Heart right ventricle (tissue), 16 donors: ENCODE data around the gene TP53RK. TPM values are rescaled to one million over a fixed set of nuclear protein-coding genes. Genes with fewer than 3 reads are reported as not detected.

Source experiments
- ATAC-seq, 8 donors: fragments of 200-7000 bp; cut with Tn5 transposase; one replicate each; pipeline ENCODE4 v1.9.1; 2020; ENCODE audit warnings: mild to moderate bottlenecking in 8 of 8, moderate library complexity in 8 of 8, moderate number of reproducible peaks in 1 of 8
- DNase-seq, 2 donors: peaks; one replicate each; pipeline ENCODE4 v3.0.0-alpha.2; 2020
- H3K27ac ChIP-seq, 10 donors: fragments of 200-600 bp; sonication (generic) in 2 of 10; one replicate each; pipeline versions ENCODE4 v1.5.0 to v1.8.0; 2020 to 2022; ENCODE audit warnings: mild to moderate bottlenecking in 3 of 10
- H3K27me3 ChIP-seq, 7 donors: fragments of 200-600 bp; one replicate each; pipeline ENCODE4 v1.8.0; 2021 to 2022; ENCODE audit warnings: mild to moderate bottlenecking in 2 of 7
- H3K36me3 ChIP-seq, 9 donors: fragments of 200-600 bp; sonication (generic) in 1 of 9; one replicate each; pipeline versions ENCODE4 v1.5.0 to v1.8.0; 2020 to 2022; ENCODE audit warnings: mild to moderate bottlenecking in 2 of 9
- H3K4me1 ChIP-seq, 9 donors: fragments of 200-600 bp; sonication (generic) in 1 of 9; one replicate each; pipeline versions ENCODE4 v1.5.0 to v1.8.0; 2020 to 2022; ENCODE audit warnings: mild to moderate bottlenecking in 4 of 9
- H3K4me3 ChIP-seq, 10 donors: fragments of 200-600 bp; sonication (generic) in 2 of 10; one replicate each; pipeline versions ENCODE4 v1.5.0 to v1.8.0; 2020 to 2022; ENCODE audit warnings: mild to moderate bottlenecking in 7 of 10, moderate library complexity in 2 of 10
- H3K9me3 ChIP-seq, 11 donors: fragments of 200-600 bp in 10 of 11; sonication (generic) in 2 of 11; one replicate each; pipeline versions ENCODE4 v1.5.0 to v1.8.0; 2013 to 2022; ENCODE audit warnings: mild to moderate bottlenecking in 2 of 11, control low read depth in 1 of 11, moderate library complexity in 1 of 11
- CTCF ChIP-seq, 9 donors: fragments of 200-600 bp; sonication (generic) in 2 of 9; IDR thresholded peaks; one replicate each; pipeline versions ENCODE4 v1.5.0 to v1.8.0; 2021 to 2022; ENCODE audit warnings: antibody characterized with exemption in 9 of 9, mild to moderate bottlenecking in 5 of 9, moderate library complexity in 1 of 9
- whole genome bisulfite sequencing, 2 donors: extraction: QIAGEN DNeasy Blood & Tissue Kit; methylation state at CpG; one replicate each; pipeline ENCODE4 v1.1.7; 2013; ENCODE audit warnings: inconsistent platforms in 1 of 2; 5-methylcytosine and 5-hydroxymethylcytosine counted together
- intact Hi-C, 10 donors: fragments of 100-400 bp; cut with DNase I; formaldehyde crosslinking; loops; one replicate each; pipeline versions ENCODE4 v1.11.1 to v1.14.2; 2022
- polyA plus RNA-seq, 2 donors: library from polyadenylated mRNA; stranded (reverse); fragments of 200-250 nt; gene quantifications; one replicate each; pipeline ENCODE4 v1.2.3, GENCODE V29; 2013
- total RNA-seq, 10 donors: library from RNA; stranded (reverse); fragmentation: NEBNext Ultra II Directional in 3 of 10; extraction: Animal tissue kit (Norgen Biotek cat#: 25700) in 3 of 10; gene quantifications; one replicate each; pipeline versions ENCODE4 v1.2.1 to v1.2.4, GENCODE V29; 2021 to 2023
- donor health status: Arrhythmogenic right ventricular cardiomyopathy.
- donor health status: ischemic (EF 13 %, LVEDD 7.1; RV severe dilation, severe dysfunction).
- donor health status: healthy with polysubstance abuse.
- donor health status: DM: no; HTN: yes; CAD: no.
- donor health status: DM: no; HTN: no; CAD: no.
- donor health status: ischemic (EF 25% LVEDD 6.9; RV normal size, moderate dysfunction).
- donor health status: ischemic (EF 25% LVEDD 5.7; RV mildly dilated, moderate dysfunction).
- donor health status: healthy.
- donor health status: DM: yes; HTN: yes; CAD: no.
- donor health status: Ischemic cardiomyopathy.
- donor health status: ischemic (EF 35%, LVEDD 5.7; RV mildly dilated, moderate dysfunction).
- donor health status: nonischemic (EF 11% LVEDD 7.7; RV severe dilation, severe dysfunction).
- donor health status: DM: yes; HTN: yes; CAD: no.
- donor health status: PGD.
- donor health status: ischemic (EF 29% LVEDD 5.4; RV normal size, mild dysfunction).
- donor health status: nonischemic (EF 23%, LVEDD 6.1; RV moderate dilation, normal function).

The TP53RK gene
- total and polyA plus RNA-seq, 12 donors, result 3.5 to 7.8 (median 6.4) TPM

- no peak overlapping the region for H3K4me3 ChIP-seq
- DNase-seq (no peak), ATAC-seq (no peak)
- no peaks in the 10 kb centered on the region for H3K36me3 ChIP-seq
- peaks cover 0 to 15% (median 0%) of the 10 kb centered on the region in 11 donors for H3K9me3 ChIP-seq
- WGBS, 2 donors, result 63 to 64% methylated on average over 4 of the region's 4 CpGs
- H3K4me1 ChIP-seq, result peaks cover 0 to 14% (median 5%) of the 10 kb centered on the region in 9 donors
- no peak overlapping the region for H3K27ac ChIP-seq
- peaks cover 0 to 28% (median 7%) of the 10 kb centered on the region in 7 donors for H3K27me3 ChIP-seq
- TF ChIP-seq CTCF (IDR thresholded peaks at IDR 0.05), result no peak
- intact Hi-C loops, result no loop called here
Measured at GRCh38 chr20:46705378-46705729, 16.1 kb upstream of the TP53RK start.

- no peak overlapping the region for H3K4me3 ChIP-seq
- H3K27ac ChIP-seq, result no peak overlapping the region
- ATAC-seq (no peak), DNase-seq (no peak)
- WGBS, 2 donors, result 57 to 66% methylated on average over 7 of the region's 7 CpGs
- intact Hi-C loops, result no loop called here
- no peaks in the 10 kb centered on the region for H3K36me3 ChIP-seq
- H3K9me3 ChIP-seq, result peaks cover 0 to 15% (median 0%) of the 10 kb centered on the region in 11 donors
- H3K4me1 ChIP-seq, result peaks cover 0 to 8% (median 3%) of the 10 kb centered on the region in 9 donors
- H3K27me3 ChIP-seq, result peaks cover 0 to 29% (median 10%) of the 10 kb centered on the region in 7 donors
- no peak for TF ChIP-seq CTCF (IDR thresholded peaks at IDR 0.05)
Measured at GRCh38 chr20:46704714-46705377, 15.6 kb upstream of the TP53RK start.

- no peak overlapping the region for H3K27ac ChIP-seq
- intact Hi-C loops, result no loop called here
- no peaks in the 10 kb centered on the region for H3K36me3 ChIP-seq
- ATAC-seq (no peak), DNase-seq (no peak)
- H3K4me3 ChIP-seq, result no peak overlapping the region
- no peak for TF ChIP-seq CTCF (IDR thresholded peaks at IDR 0.05)
- H3K4me1 ChIP-seq, result no peaks in the 10 kb centered on the region
- 79 to 87% methylated on average over 3 of the region's 3 CpGs for WGBS, 2 donors
- peaks cover 0 to 15% (median 3%) of the 10 kb centered on the region in 11 donors for H3K9me3 ChIP-seq
- H3K27me3 ChIP-seq, result peaks cover 0 to 27% (median 13%) of the 10 kb centered on the region in 7 donors
Measured at GRCh38 chr20:46703435-46703834, 14.2 kb upstream of the TP53RK start.

- intact Hi-C loops, result no loop called here
- WGBS, 2 donors, result 95 to 96% methylated on average over 8 of the region's 8 CpGs
Measured at GRCh38 chr20:46702447-46703203, 13.4 kb upstream of the TP53RK start.

More at GRCh38 chr20:46702447-46703203, 13.4 kb upstream of the TP53RK start:
- no peak for DNase-seq
- ATAC-seq, result no peak
- Histone ChIP-seq H3K4me1 (no peaks in the 10 kb centered on the region), H3K27me3 (peaks cover 0 to 27% (median 13%) of the 10 kb centered on the region in 7 donors), H3K9me3 (peaks cover 0 to 15% (median 3%) of the 10 kb centered on the region in 11 donors), H3K27ac (no peak overlapping the region), H3K36me3 (no peaks in the 10 kb centered on the region), H3K4me3 (no peak overlapping the region)
- TF ChIP-seq CTCF (IDR thresholded peaks at IDR 0.05), result no peak
